ENCODE data around the gene DOK5. TPM values are rescaled to one million over a fixed set of nuclear protein-coding genes. Genes with fewer than 3 reads are reported as not detected.

The DOK5 gene
- total and polyA plus RNA-seq, 10 of the 15 experiments (the other 5 are each of a cell fraction or from before 2014, with no cell fraction given) = 0.03 TPM; not detected in 9

GRCh38 chr20:54623991-54624569 lies 148.7 kb downstream of the DOK5 start:
- intact Hi-C loops (cut with micrococcal nuclease; ENCODE audit: unreplicated experiment) = no loop called here
- ChIA-PET SMC1A (ENCODE audit: uncharacterized antibody, unreplicated experiment) (no interaction called here), CTCF (no interaction called here), RAD21 (ENCODE audit: unreplicated experiment) (no interaction called here), POLR2A (no interaction called here)
- H3K4me2 ChIP-seq (ENCODE audit: control insufficient read depth, insufficient read depth) = no peak overlapping the region
- H3K9me3 ChIP-seq (replicated peaks; ENCODE audit: control insufficient read depth, insufficient read depth, low read length) = no peaks in the 10 kb centered on the region; the same call in 2 of the 3 replicates
- 8% methylated on average over 5 of the region's 5 CpGs for WGBS (ENCODE audit: insufficient coverage, insufficient replicate concordance, low lambda C conversion rate, missing lambda C conversion rate)
- no peaks in the 10 kb centered on the region for H4K20me1 ChIP-seq (ENCODE audit: control insufficient read depth, insufficient read depth)
- no peaks in the 10 kb centered on the region for H3K4me1 ChIP-seq (ENCODE audit: control insufficient read depth, insufficient read depth, low read length)
- H3K79me2 ChIP-seq (ENCODE audit: control insufficient read depth, insufficient read depth, low read length) = no peaks in the 10 kb centered on the region
- H3K9ac ChIP-seq (ENCODE audit: control insufficient read depth, insufficient read depth, low read length) = no peak overlapping the region
- no peak for DNase-seq (ENCODE audit: low read depth, low spot score)
- H3K36me3 ChIP-seq (ENCODE audit: control insufficient read depth in 2 of 2, insufficient read depth in 2 of 2, low read length in 1 of 2) = no peaks in the 10 kb centered on the region
- no peaks in the 10 kb centered on the region for H3K27me3 ChIP-seq (replicated peaks in 1 of 2; ENCODE audit: control insufficient read depth in 2 of 2, insufficient read depth in 2 of 2, low read length in 1 of 2)
- in situ Hi-C loops (cut with MboI) = no loop called here
- H3K27ac ChIP-seq (ENCODE audit: control insufficient read depth, insufficient read depth) = no peak overlapping the region
- ATAC-seq = no peak
- no peak overlapping the region for H2AFZ ChIP-seq (ENCODE audit: control insufficient read depth, low read depth, low read length)
- no peak for FAIRE-seq
- no TSS peak for BruUV-seq (replicated peaks)
- no peak overlapping the region for H3K4me3 ChIP-seq
- TF ChIP-seq POLR2AphosphoS2 (IDR thresholded peaks at IDR 0.05; ENCODE audit: low read depth, low read length) (no peak), SIX5 (IDR thresholded peaks at IDR 0.05; ENCODE audit: low read depth, low read length, severe bottlenecking) (no peak), ZNF217 (IDR thresholded peaks at IDR 0.05) (no peak), ZBTB11 (CRISPR knock-in tag; IDR thresholded peaks at IDR 0.05) (no peak), FOXM1 (IDR thresholded peaks at IDR 0.05; ENCODE audit: low read depth, low read length) (no peak), LARP7 (IDR thresholded peaks at IDR 0.05) (no peak), ATF7 (IDR thresholded peaks at IDR 0.05; ENCODE audit: low read depth) (no peak), BMI1 (IDR thresholded peaks at IDR 0.05; ENCODE audit: borderline replicate concordance) (no peak), NRF1 (conservative IDR thresholded peaks at IDR 0.05; ENCODE audit: low read depth, low read length) (no peak), RCOR1 (conservative IDR thresholded peaks at IDR 0.05; ENCODE audit: low read depth, low read length) (no peak), PAX5 (IDR thresholded peaks at IDR 0.05; ENCODE audit: borderline replicate concordance, low read depth, low read length) (no peak), YBX1 (IDR thresholded peaks at IDR 0.05) (no peak), BCL11A (IDR thresholded peaks at IDR 0.05; ENCODE audit: low read depth, low read length) (no peak), PRDM15 (CRISPR knock-in tag; IDR thresholded peaks at IDR 0.05) (no peak), BCL3 (IDR thresholded peaks at IDR 0.05; ENCODE audit: borderline replicate concordance, insufficient read depth, low read depth, low read length, poor library complexity, severe bottlenecking) (no peak), HDAC2 (IDR thresholded peaks at IDR 0.05) (no peak)
